HG03342 (cell line): ENCODE data around the gene SLC39A11.
"Not testable (repeated sequence)": the region's sequence is repeated elsewhere in the genome, so short reads cannot be mapped to it uniquely, and the experiment has no call there.

Source experiments
- ATAC-seq: cut with Tn5 transposase; IDR thresholded peaks from one replicate; pipeline ENCODE4 v1.9.1; 2021; ENCODE audit warnings: mild to moderate bottlenecking, moderate library complexity; ENCODE audit not compliant: unreplicated experiment

SLC39A11 gene

GRCh38 chr17:72846399-72846798, 246.1 kb downstream of the SLC39A11 start:
- ATAC-seq, result no peak

DNA sequence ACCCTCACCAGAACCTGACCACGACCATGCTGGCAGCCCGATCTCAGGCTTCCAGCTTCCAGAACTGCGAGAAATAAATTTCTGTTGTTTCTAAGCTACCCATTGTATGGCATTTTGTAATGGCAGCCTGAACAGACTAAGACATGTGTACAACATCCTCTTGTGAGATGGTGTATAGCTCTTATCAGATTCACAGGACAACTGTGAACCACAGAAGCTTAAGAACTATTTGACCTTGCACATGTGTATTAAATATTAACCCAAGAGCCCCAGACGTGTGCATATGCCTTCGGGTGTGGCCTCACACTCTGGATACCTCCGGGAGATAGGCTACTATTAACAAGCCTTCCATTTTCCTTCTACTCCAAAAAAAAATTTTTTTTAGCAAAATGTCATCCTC, 248.9 kb downstream of the SLC39A11 start:
- no peak for ATAC-seq

DNA sequence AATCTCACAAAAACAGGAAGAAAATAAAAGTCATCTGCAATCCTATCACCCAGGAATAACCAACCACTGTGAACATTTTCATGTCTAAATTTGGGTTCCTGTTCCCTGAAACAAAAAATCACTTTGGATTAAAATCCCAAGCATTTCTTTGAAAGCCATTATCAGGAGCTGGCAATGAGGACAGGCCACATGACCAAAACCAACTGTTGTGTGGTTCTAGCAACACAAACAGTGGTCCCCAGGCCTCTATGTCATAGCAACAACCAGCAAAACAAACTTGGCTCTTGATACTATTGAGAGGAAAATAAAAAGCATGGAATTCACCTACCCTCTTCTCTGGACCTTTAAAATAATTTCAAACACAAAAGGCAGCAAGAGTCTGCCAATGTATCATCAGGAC, 252.5 kb downstream of the SLC39A11 start:
- ATAC-seq, result no peak

DNA sequence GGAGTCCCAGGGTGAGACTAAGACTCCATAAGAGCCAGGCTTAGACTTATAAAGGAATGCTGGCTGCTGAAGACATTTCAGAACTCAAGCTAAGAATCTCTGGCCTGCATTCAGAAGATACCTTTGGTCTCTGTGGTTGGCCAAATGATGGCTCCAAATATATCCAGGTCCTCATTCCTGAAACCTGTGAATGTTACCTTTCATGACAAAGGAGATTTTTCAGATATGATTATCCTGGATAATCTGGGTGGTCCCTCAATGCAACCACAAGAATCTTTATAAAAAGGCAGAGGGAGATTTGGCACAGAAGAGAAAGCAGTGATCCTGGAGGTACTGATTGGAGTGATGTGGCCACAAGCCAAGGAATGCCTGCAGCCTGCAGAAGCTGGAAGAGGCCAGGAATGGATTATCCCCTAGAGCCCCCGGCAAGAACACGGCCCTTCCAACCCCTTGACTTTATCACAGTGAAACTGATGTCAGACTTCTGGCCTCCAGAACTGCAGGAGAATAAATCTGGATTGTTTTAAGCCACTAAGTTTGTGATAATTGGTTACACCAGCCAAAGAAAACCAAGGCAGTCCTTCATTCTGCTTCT, 253.3 kb downstream of the SLC39A11 start:
- ATAC-seq, result no peak

DNA sequence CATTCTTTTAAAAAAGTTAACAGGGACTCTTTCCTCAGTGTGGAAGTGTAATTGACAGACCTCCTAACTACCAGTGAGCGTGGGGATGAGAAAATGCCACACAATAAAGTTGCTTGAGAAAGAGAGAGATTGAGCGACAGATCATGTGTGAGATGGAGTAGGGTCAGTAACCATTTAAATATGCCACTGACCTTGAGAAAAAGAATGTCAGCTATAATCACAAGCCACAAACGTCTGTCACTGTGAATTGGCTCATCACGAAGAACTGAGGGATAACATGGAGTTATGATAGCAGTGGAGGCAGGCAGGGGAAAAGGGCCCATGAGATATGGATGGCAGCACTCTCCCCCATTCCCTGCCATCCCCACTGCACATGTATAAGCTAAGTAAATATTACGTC, 253.9 kb downstream of the SLC39A11 start:
- no peak for ATAC-seq

- ATAC-seq, result no peak
These were observed 254.4 kb downstream of the SLC39A11 start for GRCh38 chr17:72838068-72838467.

- ATAC-seq, result no peak
These were observed 255.2 kb downstream of the SLC39A11 start for GRCh38 chr17:72837335-72837734.

DNA sequence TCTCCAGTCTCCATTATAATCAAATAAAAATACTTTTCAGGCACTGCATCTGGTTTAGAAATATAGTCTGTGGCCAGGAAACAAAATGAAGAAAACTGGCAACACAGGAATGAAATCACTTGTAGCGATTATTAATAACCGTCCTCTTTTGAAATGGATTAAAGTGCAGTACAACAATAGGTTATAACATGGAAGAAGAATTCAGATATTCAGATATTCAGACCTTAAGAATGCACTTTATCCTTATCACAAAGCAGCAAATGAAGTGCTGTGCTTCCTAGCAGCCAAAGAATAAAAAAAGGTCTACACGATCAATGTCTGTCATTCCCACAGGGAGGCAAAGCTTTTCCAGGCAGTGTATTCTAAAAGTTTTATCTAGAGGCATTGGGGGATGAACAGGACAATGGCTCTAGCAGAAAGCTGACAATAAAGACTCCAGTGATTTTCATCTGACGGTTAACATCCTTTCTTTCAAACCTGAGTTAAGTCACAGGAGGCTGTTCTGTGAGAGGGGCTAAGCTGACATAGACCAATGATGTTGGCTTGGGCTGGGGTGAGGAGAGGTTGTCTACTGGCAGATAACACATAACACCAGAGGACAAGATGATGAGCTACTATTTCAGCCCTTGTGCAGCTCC, 259.2 kb downstream of the SLC39A11 start:
- no peak for ATAC-seq

DNA sequence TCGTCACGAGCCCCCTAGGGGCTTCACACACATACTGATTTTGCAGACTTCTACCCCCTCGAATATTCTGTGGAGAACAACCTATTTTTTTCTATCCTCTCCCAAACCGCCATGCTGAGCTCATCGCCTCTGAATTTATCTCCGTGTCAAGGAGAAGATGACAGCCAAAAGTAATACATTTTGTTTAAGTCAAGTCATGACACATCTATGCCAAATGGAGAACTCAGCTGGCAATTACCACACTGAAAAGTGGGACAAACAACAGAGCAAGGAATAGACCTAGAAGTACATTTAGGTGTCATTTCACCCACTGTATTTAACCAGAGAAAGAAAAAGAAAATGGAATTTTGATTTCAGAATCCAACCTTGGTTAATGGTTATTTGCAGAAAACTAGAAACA, 260.2 kb downstream of the SLC39A11 start:
- ATAC-seq, result no peak

- no peak for ATAC-seq
These were observed 262.6 kb downstream of the SLC39A11 start for GRCh38 chr17:72829883-72830282.

DNA sequence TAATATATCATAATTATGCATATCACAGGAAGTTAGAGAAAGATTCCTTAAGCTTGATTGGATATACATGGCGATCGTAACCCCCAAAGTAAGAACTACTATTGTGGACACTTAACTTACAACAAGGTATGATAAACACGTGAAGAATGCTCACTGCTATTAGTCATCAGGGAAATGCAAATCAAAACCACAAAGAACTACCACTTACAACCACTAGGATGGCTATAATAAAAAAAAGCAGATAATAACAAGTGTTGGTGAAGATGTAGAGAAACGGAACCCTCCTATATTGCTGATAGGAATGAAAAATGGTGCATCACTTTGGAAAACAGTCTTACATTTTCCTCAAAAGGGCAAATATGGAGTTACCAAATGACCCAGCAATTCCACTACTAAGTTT, 265.9 kb downstream of the SLC39A11 start:
- ATAC-seq, result no peak

DNA sequence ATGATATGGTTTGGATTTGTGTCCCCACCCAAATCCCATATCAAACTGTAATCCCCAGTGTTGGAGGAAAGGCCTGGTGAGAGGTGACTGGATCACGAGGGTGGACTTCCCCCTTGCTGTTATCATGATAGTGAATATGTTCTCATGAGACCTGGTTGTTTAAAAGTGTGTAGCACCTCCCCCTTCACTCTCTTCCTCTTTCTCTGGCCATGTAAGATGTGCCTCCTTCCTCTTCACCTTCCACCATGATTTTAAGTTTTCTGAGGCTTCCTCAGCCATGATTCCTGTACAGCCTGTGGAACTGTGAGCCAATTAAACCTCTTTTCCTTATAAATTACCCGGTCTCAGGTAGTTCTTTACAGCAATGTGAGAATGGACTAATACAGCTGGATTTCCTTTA, 266.4 kb downstream of the SLC39A11 start:
- not testable (repeated sequence) for ATAC-seq

GRCh38 chr17:72825218-72825617, 267.3 kb downstream of the SLC39A11 start:
- ATAC-seq, result no peak

GRCh38 chr17:72824267-72824666, 268.2 kb downstream of the SLC39A11 start:
- ATAC-seq, result not testable (repeated sequence)

DNA sequence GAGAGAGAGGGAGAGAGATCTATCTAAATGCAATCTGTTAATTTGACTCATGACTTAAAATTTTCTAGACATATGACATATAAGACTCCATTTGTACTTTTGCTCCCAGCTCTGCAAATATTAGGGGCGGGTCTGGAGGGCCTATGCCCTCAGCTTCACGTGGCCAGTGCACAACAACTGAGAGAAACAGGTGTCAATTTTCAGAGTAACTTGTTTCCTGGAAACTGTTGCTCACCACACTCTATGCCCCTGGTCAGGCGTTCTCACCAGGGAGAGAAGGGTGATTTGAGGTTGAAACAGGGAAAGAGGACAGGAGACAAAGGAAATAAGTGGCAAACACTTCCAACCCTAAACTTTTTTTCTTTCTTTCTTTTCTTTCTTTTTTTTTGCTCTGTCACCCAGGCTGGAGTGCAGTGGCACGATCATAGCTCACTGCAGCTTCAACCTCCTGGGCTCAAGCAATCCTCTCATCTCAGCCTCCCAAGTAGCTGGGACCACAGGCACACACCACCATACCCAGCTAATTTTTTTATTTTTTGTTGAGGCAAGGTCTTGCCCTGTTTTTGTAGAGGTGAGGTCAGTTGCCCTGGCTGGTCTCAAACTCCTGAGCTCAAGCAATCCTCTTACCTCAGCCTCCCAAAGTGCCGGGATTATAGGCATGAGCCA, 270.0 kb downstream of the SLC39A11 start:
- ATAC-seq, result no peak

- no peak for ATAC-seq
These were observed 276.1 kb downstream of the SLC39A11 start for GRCh38 chr17:72816406-72816805.

DNA sequence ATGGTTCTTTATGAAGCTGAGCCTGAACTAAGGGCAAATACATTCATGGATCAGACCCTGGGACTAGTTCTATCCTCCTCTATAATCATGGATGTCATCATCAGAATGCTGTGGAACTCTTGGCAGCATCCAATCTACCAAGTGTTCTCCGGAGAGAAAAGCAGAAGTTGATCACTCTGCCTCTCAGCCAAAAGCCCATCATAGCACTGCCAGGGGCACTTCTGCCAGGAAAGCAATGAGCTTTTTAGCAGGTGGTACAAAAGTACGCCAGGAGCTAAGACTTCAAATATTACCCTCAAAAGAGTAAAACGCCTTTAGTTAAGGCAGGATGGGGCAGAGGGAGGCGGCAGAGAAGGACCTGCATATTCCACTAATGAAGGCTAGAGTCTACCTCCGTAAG, 279.0 kb downstream of the SLC39A11 start:
- no peak for ATAC-seq

- no peak for ATAC-seq
These were observed 279.7 kb downstream of the SLC39A11 start for GRCh38 chr17:72812823-72813222.

DNA sequence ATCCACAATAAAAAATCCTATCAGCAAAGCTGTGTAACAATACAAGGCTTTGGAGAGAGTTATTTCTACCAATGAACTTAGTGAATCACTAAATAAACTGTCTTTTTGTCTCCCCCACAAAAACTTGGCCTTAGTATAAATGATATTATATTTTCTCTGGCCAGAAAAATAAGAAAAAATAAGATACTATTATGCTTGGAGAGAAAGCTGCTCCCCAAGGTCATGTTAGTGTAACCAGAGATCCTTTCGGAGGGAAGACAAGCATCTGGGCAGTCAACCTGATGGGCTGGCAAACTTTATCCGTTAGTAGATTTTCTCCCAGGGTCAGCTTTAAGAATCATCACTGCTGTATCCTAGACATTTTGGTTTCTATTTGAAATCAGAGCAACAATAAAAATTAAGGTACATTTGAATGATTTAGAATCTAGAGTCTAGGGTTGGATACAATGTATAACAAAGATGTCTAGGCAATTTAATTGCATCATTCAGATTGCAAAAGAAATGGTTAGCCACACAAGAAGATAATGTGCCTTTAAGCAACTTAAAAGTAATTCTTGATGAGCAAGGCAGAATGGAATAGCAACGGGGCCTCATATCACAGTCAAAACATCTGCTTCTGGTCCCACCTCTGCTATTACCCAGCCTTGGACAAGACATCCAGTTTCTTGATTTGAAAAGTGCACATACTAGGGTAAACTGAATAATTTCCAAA, 280.4 kb downstream of the SLC39A11 start:
- ATAC-seq, result no peak

DNA sequence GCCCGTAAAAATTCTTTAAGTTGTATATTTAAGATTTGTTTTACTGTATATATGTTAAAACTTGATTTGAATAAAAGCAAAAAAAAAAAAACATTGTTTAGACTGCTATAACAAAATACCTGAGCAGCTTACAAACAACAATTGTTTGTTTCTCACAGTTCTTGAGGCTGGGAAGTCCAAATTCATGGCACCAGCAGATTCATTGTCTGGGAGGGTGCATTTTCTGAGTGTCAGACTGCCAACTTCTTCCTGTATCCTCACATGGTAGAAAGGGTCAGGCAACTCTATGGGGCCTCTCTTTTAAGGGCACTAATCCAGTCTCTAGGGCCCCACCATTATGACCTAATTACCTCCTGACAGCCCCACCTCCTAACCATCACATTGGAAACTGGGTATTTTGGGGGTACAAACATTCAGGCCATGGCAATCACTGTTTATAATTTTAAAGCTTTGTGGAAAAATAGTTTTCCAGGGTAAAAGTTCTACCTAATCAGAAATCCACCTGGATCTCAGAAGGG, 281.4 kb downstream of the SLC39A11 start:
- ATAC-seq, result no peak

GRCh38 chr17:72806011-72806410, 286.5 kb downstream of the SLC39A11 start:
- ATAC-seq, result no peak
